CD4-positive, CD25-positive, alpha-beta regulatory T cell (primary cell): ENCODE data around the gene KCNC1. TPM values are rescaled to one million over a fixed set of nuclear protein-coding genes. Genes with fewer than 3 reads are reported as not detected.

Experiments
- ATAC-seq, 2 donors: fragments of 150-1000 bp; cut with Tn5 transposase; one replicate each; pipeline ENCODE4 v1.10.0; 2021; ENCODE audit warnings: low read depth in 2 of 2, moderate number of reproducible peaks in 2 of 2, moderate library complexity in 1 of 2
- DNase-seq, 3 donors: peaks; one replicate each; pipeline versions ENCODE4 v3.0.0 to v3.0.0-alpha.2; 2012 to 2022; ENCODE audit warnings: mixed read lengths in 1 of 3
- H3K27ac ChIP-seq: one replicate; pipeline ENCODE4 v1.7.0; 2013; ENCODE audit warnings: mild to moderate bottlenecking, low read length; ENCODE audit not compliant: insufficient read depth, poor library complexity, severe bottlenecking
- H3K27me3 ChIP-seq: one replicate; pipeline ENCODE4 v1.7.0; 2013; ENCODE audit warnings: low read length; ENCODE audit not compliant: control insufficient read depth, insufficient read depth
- H3K36me3 ChIP-seq: one replicate; pipeline ENCODE4 v1.7.0; 2013; ENCODE audit warnings: mild to moderate bottlenecking, low read length, moderate library complexity; ENCODE audit not compliant: control insufficient read depth, insufficient read depth
- H3K4me1 ChIP-seq: 2 replicates; pipeline ENCODE4 v1.7.0; 2013; ENCODE audit warnings: mild to moderate bottlenecking, low read length; ENCODE audit not compliant: insufficient read depth, control insufficient read depth, poor library complexity, severe bottlenecking
- H3K4me3 ChIP-seq: one replicate; pipeline ENCODE4 v1.7.0; 2013; ENCODE audit warnings: low read depth, mild to moderate bottlenecking, low read length, moderate library complexity
- H3K9me3 ChIP-seq, 2 experiments: 1 replicate in 1 of 2; 2 replicates in 1 of 2; pipeline ENCODE4 v1.7.0; 2013; ENCODE audit warnings: low read length in 2 of 2, mild to moderate bottlenecking in 1 of 2, moderate library complexity in 1 of 2; ENCODE audit not compliant: control insufficient read depth in 2 of 2
- H3K27ac Mint-ChIP-seq, 3 donors: one replicate each; pipeline ENCODE4 v1.8.0; 2020 to 2022; ENCODE audit warnings: mild to moderate bottlenecking in 3 of 3, mixed read lengths in 3 of 3, moderate library complexity in 2 of 3
- H3K27me3 Mint-ChIP-seq: one replicate; pipeline ENCODE4 v1.8.0; 2022; ENCODE audit warnings: mild to moderate bottlenecking, mixed read lengths
- H3K36me3 Mint-ChIP-seq: one replicate; pipeline ENCODE4 v1.8.0; 2020; ENCODE audit warnings: mixed read lengths
- H3K4me1 Mint-ChIP-seq, 4 donors: one replicate each; pipeline ENCODE4 v1.8.0; 2020 to 2022; ENCODE audit warnings: mixed read lengths in 4 of 4, mild to moderate bottlenecking in 1 of 4
- H3K4me3 Mint-ChIP-seq, 4 donors: one replicate each; pipeline ENCODE4 v1.8.0; 2020 to 2022; ENCODE audit warnings: mild to moderate bottlenecking in 4 of 4, mixed read lengths in 4 of 4, moderate library complexity in 3 of 4
- H3K9me3 Mint-ChIP-seq, 7 donors: one replicate each; pipeline ENCODE4 v1.8.0; 2020 to 2022; ENCODE audit warnings: mixed read lengths in 7 of 7, mild to moderate bottlenecking in 3 of 7, moderate library complexity in 2 of 7
- polyA plus RNA-seq, 4 donors: library from polyadenylated mRNA; unstranded; fragments of 300-500 nt; fragmentation: Illumina TruSeq; gene quantifications; one replicate each; pipeline ENCODE4 v1.2.3, GENCODE V29; 2021
- total RNA-seq: library from RNA; stranded (reverse); gene quantifications from one replicate; pipeline ENCODE4 v1.2.3, GENCODE V29; 2022

The KCNC1 gene
- not detected for total RNA-seq
- polyA plus RNA-seq: 1 to 10 TPM in 1 of 4 donors, under 1 TPM in 2, not detected in 1; 0.22 to 1.2 (median 0.47) TPM

GRCh38 chr11:17734418-17734911 is at the start of gene KCNC1:
TSS of gene KCNC1 (plus strand) at chr11:17734781. CDS start at chr11:17736003, 1,222 bp downstream.
- Mint-ChIP-seq H3K4me3 (peak within 1 kb of the TSS in 2 of 4 donors; percentile 55 to 67), H3K36me3 (peaks cover 4% of the 10 kb centered on the region), H3K9me3 (peaks cover 0 to 4% (median 0%) of the 10 kb centered on the region in 7 donors), H3K27ac (peak within 1 kb of the TSS in 1 of 3 donors; percentile 83), H3K27me3 (peaks cover 37% of the 10 kb centered on the region), H3K4me1 (peaks cover 0 to 14% (median 0%) of the 10 kb centered on the region in 4 donors)
- ATAC-seq (no peak), DNase-seq (no peak)
- H3K36me3 ChIP-seq: no peaks in the 10 kb centered on the region
- H3K9me3 ChIP-seq: no peaks in the 10 kb centered on the region
- H3K27me3 ChIP-seq: peaks cover 8% of the 10 kb centered on the region
- no peak within 1 kb of the TSS for H3K4me3 ChIP-seq
- H3K4me1 ChIP-seq: no peaks in the 10 kb centered on the region
- no peak within 1 kb of the TSS for H3K27ac ChIP-seq

- peaks cover 0 to 3% (median 0%) of the 10 kb centered on the region in 4 donors for H3K4me1 Mint-ChIP-seq
- H3K27ac ChIP-seq: no peak overlapping the region
- no peak overlapping the region for H3K4me3 ChIP-seq
- no peaks in the 10 kb centered on the region for H3K4me1 ChIP-seq
- H3K27me3 ChIP-seq: peaks cover 3% of the 10 kb centered on the region
- H3K36me3 Mint-ChIP-seq: no peaks in the 10 kb centered on the region
- H3K36me3 ChIP-seq: no peaks in the 10 kb centered on the region
- no peak overlapping the region for H3K27ac Mint-ChIP-seq
- H3K4me3 Mint-ChIP-seq: no peak overlapping the region
- H3K9me3 ChIP-seq: no peaks in the 10 kb centered on the region
- DNase-seq: no peak
- H3K27me3 Mint-ChIP-seq: no peaks in the 10 kb centered on the region
- no peak for ATAC-seq
- no peaks in the 10 kb centered on the region for H3K9me3 Mint-ChIP-seq
Observed at GRCh38 chr11:17686231-17686980, 48.2 kb upstream of the KCNC1 start.

- DNase-seq: no peak
- no peaks in the 10 kb centered on the region for H3K4me1 ChIP-seq
- Mint-ChIP-seq H3K36me3 (no peaks in the 10 kb centered on the region), H3K4me1 (peaks cover 0 to 3% (median 0%) of the 10 kb centered on the region in 4 donors), H3K27ac (no peak overlapping the region), H3K4me3 (no peak overlapping the region), H3K27me3 (peaks cover 2% of the 10 kb centered on the region), H3K9me3 (no peaks in the 10 kb centered on the region)
- no peaks in the 10 kb centered on the region for H3K9me3 ChIP-seq
- peaks cover 2% of the 10 kb centered on the region for H3K27me3 ChIP-seq
- no peak for ATAC-seq
- H3K4me3 ChIP-seq: no peak overlapping the region
- H3K27ac ChIP-seq: no peak overlapping the region
- no peaks in the 10 kb centered on the region for H3K36me3 ChIP-seq
Observed at GRCh38 chr11:17687946-17688670, 46.5 kb upstream of the KCNC1 start.

- Histone ChIP-seq H3K9me3 (no peaks in the 10 kb centered on the region), H3K27me3 (peaks cover 4% of the 10 kb centered on the region), H3K36me3 (no peaks in the 10 kb centered on the region), H3K4me1 (no peaks in the 10 kb centered on the region), H3K4me3 (no peak overlapping the region), H3K27ac (no peak overlapping the region)
- Mint-ChIP-seq H3K27ac (no peak overlapping the region), H3K4me1 (peaks cover 0 to 4% (median 2%) of the 10 kb centered on the region in 4 donors), H3K9me3 (peaks cover 0 to 2% (median 0%) of the 10 kb centered on the region in 7 donors), H3K36me3 (no peaks in the 10 kb centered on the region), H3K27me3 (peaks cover 22% of the 10 kb centered on the region), H3K4me3 (no peak overlapping the region)
- no peak for ATAC-seq
- DNase-seq: no peak
Observed at GRCh38 chr11:17691550-17691949, 43.0 kb upstream of the KCNC1 start.

DNA sequence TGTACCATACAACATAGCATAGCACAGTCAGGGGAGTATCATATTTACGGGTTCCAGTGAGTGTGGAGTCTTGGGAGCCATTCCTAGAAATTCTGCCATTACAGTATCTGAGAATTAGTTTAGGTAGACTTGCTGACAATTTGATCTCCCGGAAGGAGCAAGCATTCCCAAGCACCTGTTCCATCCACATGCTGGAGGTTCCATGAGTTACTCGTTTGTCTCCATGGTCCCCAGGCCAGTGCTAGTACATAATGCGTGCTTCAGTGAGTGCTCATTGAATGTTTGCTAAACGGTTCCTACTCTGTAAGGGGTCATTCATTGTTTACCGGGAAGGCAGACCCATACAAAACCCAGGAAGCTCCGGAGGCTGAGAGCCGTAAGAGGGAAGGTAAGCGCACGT is 42.6 kb upstream of the KCNC1 start:
- H3K36me3 Mint-ChIP-seq: no peaks in the 10 kb centered on the region
- H3K36me3 ChIP-seq: no peaks in the 10 kb centered on the region
- H3K27me3 ChIP-seq: peaks cover 8% of the 10 kb centered on the region
- no peaks in the 10 kb centered on the region for H3K4me1 ChIP-seq
- peaks cover 0 to 2% (median 0%) of the 10 kb centered on the region in 7 donors for H3K9me3 Mint-ChIP-seq
- ATAC-seq: no peak
- H3K4me3 Mint-ChIP-seq: no peak overlapping the region
- H3K27ac ChIP-seq: no peak overlapping the region
- no peaks in the 10 kb centered on the region for H3K9me3 ChIP-seq
- no peak overlapping the region for H3K4me3 ChIP-seq
- H3K4me1 Mint-ChIP-seq: peaks cover 0 to 4% (median 0%) of the 10 kb centered on the region in 4 donors
- peaks cover 27% of the 10 kb centered on the region for H3K27me3 Mint-ChIP-seq
- no peak overlapping the region for H3K27ac Mint-ChIP-seq
- DNase-seq: no peak

- H3K36me3 Mint-ChIP-seq: no peaks in the 10 kb centered on the region
- H3K27me3 Mint-ChIP-seq: peaks cover 35% of the 10 kb centered on the region
- Histone ChIP-seq H3K4me1 (no peaks in the 10 kb centered on the region), H3K27ac (no peak overlapping the region), H3K27me3 (peaks cover 8% of the 10 kb centered on the region), H3K9me3 (no peaks in the 10 kb centered on the region), H3K36me3 (no peaks in the 10 kb centered on the region), H3K4me3 (no peak overlapping the region)
- peaks cover 0 to 4% (median 0%) of the 10 kb centered on the region in 4 donors for H3K4me1 Mint-ChIP-seq
- DNase-seq (no peak), ATAC-seq (no peak)
- no peak overlapping the region for H3K4me3 Mint-ChIP-seq
- no peak overlapping the region for H3K27ac Mint-ChIP-seq
- peaks cover 0 to 2% (median 0%) of the 10 kb centered on the region in 7 donors for H3K9me3 Mint-ChIP-seq
Observed at GRCh38 chr11:17692931-17693330, 41.6 kb upstream of the KCNC1 start.

GRCh38 chr11:17693531-17693930 is 41.0 kb upstream of the KCNC1 start:
- Mint-ChIP-seq H3K36me3 (no peaks in the 10 kb centered on the region), H3K27me3 (peaks cover 39% of the 10 kb centered on the region), H3K4me3 (no peak overlapping the region), H3K27ac (no peak overlapping the region), H3K4me1 (peaks cover 0 to 4% (median 0%) of the 10 kb centered on the region in 4 donors), H3K9me3 (peaks cover 0 to 2% (median 0%) of the 10 kb centered on the region in 7 donors)
- Histone ChIP-seq H3K27ac (no peak overlapping the region), H3K9me3 (no peaks in the 10 kb centered on the region), H3K27me3 (peaks cover 8% of the 10 kb centered on the region), H3K36me3 (no peaks in the 10 kb centered on the region), H3K4me3 (no peak overlapping the region), H3K4me1 (no peaks in the 10 kb centered on the region)
- DNase-seq (no peak), ATAC-seq (no peak)
